ENCODE measurements around the gene MYOZ3.

Gene MYOZ3

GRCh38 chr5:150661086-150661485 lies at the start of gene MYOZ3:
Gene MYOZ3 (plus strand): TSS chr5:150661251. CDS start chr5:150662942, 1,691 bp downstream.
- TF ChIP-seq, protein P1, sequence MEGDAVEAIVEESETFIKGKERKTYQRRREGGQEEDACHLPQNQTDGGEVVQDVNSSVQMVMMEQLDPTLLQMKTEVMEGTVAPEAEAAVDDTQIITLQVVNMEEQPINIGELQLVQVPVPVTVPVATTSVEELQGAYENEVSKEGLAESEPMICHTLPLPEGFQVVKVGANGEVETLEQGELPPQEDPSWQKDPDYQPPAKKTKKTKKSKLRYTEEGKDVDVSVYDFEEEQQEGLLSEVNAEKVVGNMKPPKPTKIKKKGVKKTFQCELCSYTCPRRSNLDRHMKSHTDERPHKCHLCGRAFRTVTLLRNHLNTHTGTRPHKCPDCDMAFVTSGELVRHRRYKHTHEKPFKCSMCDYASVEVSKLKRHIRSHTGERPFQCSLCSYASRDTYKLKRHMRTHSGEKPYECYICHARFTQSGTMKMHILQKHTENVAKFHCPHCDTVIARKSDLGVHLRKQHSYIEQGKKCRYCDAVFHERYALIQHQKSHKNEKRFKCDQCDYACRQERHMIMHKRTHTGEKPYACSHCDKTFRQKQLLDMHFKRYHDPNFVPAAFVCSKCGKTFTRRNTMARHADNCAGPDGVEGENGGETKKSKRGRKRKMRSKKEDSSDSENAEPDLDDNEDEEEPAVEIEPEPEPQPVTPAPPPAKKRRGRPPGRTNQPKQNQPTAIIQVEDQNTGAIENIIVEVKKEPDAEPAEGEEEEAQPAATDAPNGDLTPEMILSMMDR (IDR thresholded peaks at IDR 0.05; ENCODE audit: insufficient read depth, low read depth, low read length, missing control alignments): no peak
- no peak for DNase-seq (ENCODE audit: low read depth)
- no peak within 1 kb of the TSS for H3K4me3 ChIP-seq (ENCODE audit: low read depth, low read length)

DNA sequence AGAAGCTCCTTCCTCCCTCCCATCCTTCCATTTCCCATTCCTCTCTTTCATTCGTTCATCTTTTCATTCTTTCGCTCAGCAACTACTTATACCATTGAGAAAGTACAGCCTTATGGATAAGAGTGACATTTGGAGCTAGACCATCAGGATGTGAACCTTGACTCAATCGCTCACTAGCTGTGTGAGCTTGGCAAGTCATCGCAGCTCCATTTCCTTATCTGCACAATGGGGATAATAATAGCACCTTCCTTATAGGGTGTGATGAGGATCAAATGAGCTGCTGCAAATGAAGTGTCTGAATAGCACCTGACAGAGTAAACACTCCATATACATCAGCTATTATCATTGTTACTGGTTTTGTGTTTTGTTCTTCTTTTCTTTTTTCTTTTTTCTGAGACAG lies 48.6 kb upstream of the MYOZ3 start:
- DNase-seq (ENCODE audit: low read depth): no peak
- TF ChIP-seq, protein P1 (IDR thresholded peaks at IDR 0.05; ENCODE audit: insufficient read depth, low read depth, low read length, missing control alignments): no peak
- H3K4me3 ChIP-seq (ENCODE audit: low read depth, low read length): no peak overlapping the region

GRCh38 chr5:150612905-150613670 lies 48.0 kb upstream of the MYOZ3 start:
- TF ChIP-seq, protein P1 (IDR thresholded peaks at IDR 0.05; ENCODE audit: insufficient read depth, low read depth, low read length, missing control alignments): no peak

DNA sequence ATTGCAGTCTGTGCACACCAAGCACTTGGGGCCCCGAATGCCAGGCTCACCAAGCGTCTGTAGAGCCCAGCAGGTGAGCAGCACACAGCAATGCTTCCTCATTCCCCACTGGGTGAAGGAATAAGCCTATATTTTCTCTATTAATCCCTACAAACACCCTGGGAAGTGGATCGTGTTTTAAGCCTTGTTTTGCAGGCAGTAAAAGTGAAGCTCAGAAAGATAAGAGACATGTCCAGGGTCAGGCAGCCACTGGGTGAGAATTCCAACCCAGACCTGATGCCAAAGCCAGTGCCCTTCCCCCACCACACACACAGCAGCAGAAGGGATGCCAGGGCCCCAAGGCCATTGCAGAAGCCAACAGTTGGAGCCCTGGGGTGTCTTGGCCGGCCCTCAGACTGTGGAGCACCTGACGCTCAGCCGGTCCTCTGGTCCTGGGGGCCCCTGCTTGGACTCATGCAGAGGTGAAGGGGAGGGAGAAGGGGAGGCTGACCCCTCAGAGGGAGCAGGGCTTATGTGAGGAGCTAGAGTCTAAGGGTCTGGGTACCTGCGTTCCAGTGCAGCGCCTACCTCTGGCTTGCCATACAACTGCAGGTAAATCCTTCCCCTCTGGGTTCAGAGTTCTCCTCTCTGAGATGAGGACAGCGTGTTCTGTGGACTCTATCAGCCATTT lies 46.9 kb upstream of the MYOZ3 start:
- DNase-seq (ENCODE audit: low read depth): no peak
- TF ChIP-seq, protein P1 (IDR thresholded peaks at IDR 0.05; ENCODE audit: insufficient read depth, low read depth, low read length, missing control alignments): peak; percentile 27
- no peak overlapping the region for H3K4me3 ChIP-seq (ENCODE audit: low read depth, low read length)

More at GRCh38 chr5:150612905-150613670, 48.0 kb upstream of the MYOZ3 start:
- DNase-seq (ENCODE audit: low read depth): no peak
- no peak overlapping the region for H3K4me3 ChIP-seq (ENCODE audit: low read depth, low read length)

DNA sequence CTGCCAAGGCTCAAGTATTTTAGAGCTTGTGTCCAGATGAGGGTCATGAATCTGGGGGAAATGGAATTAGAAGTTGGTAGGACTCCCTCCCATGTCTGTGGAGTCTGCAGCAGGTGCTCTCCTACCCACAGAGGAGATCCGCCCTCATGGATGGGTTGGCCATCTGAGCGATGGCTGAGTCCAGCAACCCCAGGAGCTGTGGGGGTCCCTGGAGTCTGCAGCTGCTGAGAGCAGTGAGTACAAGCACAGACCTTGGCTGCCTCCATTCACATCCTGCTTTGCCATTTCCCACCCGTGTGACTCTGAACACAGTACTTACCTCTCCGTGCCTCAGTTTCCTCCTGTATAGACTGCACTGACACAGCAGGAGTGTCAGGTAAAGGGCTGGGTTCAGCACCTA lies 46.4 kb upstream of the MYOZ3 start:
- H3K4me3 ChIP-seq (ENCODE audit: low read depth, low read length): no peak overlapping the region
- TF ChIP-seq, protein P1 (IDR thresholded peaks at IDR 0.05; ENCODE audit: insufficient read depth, low read depth, low read length, missing control alignments): no peak
- no peak for DNase-seq (ENCODE audit: low read depth)

GRCh38 chr5:150615141-150615699 lies 45.8 kb upstream of the MYOZ3 start:
- TF ChIP-seq, protein P1 (IDR thresholded peaks at IDR 0.05; ENCODE audit: insufficient read depth, low read depth, low read length, missing control alignments): no peak
- DNase-seq (ENCODE audit: low read depth): no peak

More at GRCh38 chr5:150615141-150615699, 45.8 kb upstream of the MYOZ3 start:
- H3K4me3 ChIP-seq (ENCODE audit: low read depth, low read length): no peak overlapping the region
